Stimulated activated CD8-positive, alpha-beta memory T cell treated with anti-CD3 and anti-CD28 coated beads, Interleukin-4, amount 100 ng/mL, for 48 hours (primary cell): ENCODE measurements around the gene MICAL3.
"Not testable (repeated sequence)": the region's sequence is repeated elsewhere in the genome, so short reads cannot be mapped to it uniquely, and the experiment has no call there.

ENCODE experiments used
- DNase-seq: peaks from one replicate; pipeline ENCODE4 v3.0.0-alpha.2; 2020

Gene MICAL3

GRCh38 chr22:18058371-18059093, 34.2 kb upstream of the MICAL3 start:
- DNase-seq = no peak

- no peak for DNase-seq
Measured at GRCh38 chr22:18057568-18058209, 33.3 kb upstream of the MICAL3 start.

- DNase-seq = peak; percentile 25
Measured at GRCh38 chr22:18056807-18057474, 32.6 kb upstream of the MICAL3 start.

- no peak for DNase-seq
Measured at GRCh38 chr22:18056161-18056666, 31.9 kb upstream of the MICAL3 start.

GRCh38 chr22:18055619-18056160, 31.3 kb upstream of the MICAL3 start:
- no peak for DNase-seq

GRCh38 chr22:18053216-18053946, 29.0 kb upstream of the MICAL3 start:
- DNase-seq = not testable (repeated sequence)

- DNase-seq = not testable (repeated sequence)
Measured at GRCh38 chr22:18051113-18051512, 26.8 kb upstream of the MICAL3 start.

- no peak for DNase-seq
Measured at GRCh38 chr22:18050065-18050464, 25.7 kb upstream of the MICAL3 start.

GRCh38 chr22:18048441-18048898, 24.1 kb upstream of the MICAL3 start:
- no peak for DNase-seq

GRCh38 chr22:18048041-18048440, 23.7 kb upstream of the MICAL3 start:
- no peak for DNase-seq

- DNase-seq = no peak
Measured at GRCh38 chr22:18045794-18046193, 21.4 kb upstream of the MICAL3 start.

GRCh38 chr22:18044548-18045271, 20.3 kb upstream of the MICAL3 start:
- no peak for DNase-seq

- no peak for DNase-seq
Measured at GRCh38 chr22:18042685-18043084, 18.3 kb upstream of the MICAL3 start.

- DNase-seq = not testable (repeated sequence)
Measured at GRCh38 chr22:18040898-18041297, 16.5 kb upstream of the MICAL3 start.

GRCh38 chr22:18035751-18036150, 11.4 kb upstream of the MICAL3 start:
- no peak for DNase-seq

- no peak for DNase-seq
Measured at GRCh38 chr22:18034076-18034475, 9.7 kb upstream of the MICAL3 start.

- no peak for DNase-seq
Measured at GRCh38 chr22:18033204-18033998, 9.0 kb upstream of the MICAL3 start.

GRCh38 chr22:18032455-18033101, 8.2 kb upstream of the MICAL3 start:
- DNase-seq = no peak

- no peak for DNase-seq
Measured at GRCh38 chr22:18031695-18032454, 7.5 kb upstream of the MICAL3 start.
